HepG2 (cell line): ENCODE measurements around the gene AP3B2. TPM values are rescaled to one million over a fixed set of nuclear protein-coding genes. Genes with fewer than 3 reads are reported as not detected.

Experiments used
- ATAC-seq: fragments of 200-7000 bp; cut with Tn5 transposase; 3 replicates; pipeline ENCODE4 v1.9.1; 2020; ENCODE audit warnings: mild to moderate bottlenecking, moderate library complexity
- BruUV-seq: library from RNA; stranded (reverse); fragments of 400-500 nt; replicated peaks from 2 replicates; lab custom pipeline; 2021; lab: Mats Ljungman, UMichigan
- CTCF ChIA-PET: fragments of 300-600 bp; formaldehyde crosslinking; extraction: SDS; loops from one replicate; lab custom pipeline; 2021; ENCODE audit warnings: low total read pairs, inconsistent platforms, low intra/inter-chr PET ratio; lab: Yijun Ruan, JAX
- POLR2A ChIA-PET: fragments of 350-600 bp; sonication (Branson Sonifier 250); formaldehyde crosslinking; loops from one replicate; lab custom pipeline; 2020; ENCODE audit warnings: antibody characterized with exemption, inconsistent platforms; lab: Yijun Ruan, JAX
- DNase-seq: peaks from one replicate; pipeline ENCODE4 v3.0.0-alpha.2; 2015; ENCODE audit warnings: low spot score
- FAIRE-seq: peaks from 3 replicates; lab custom pipeline; 2011; peaks lifted over from hg19 to GRCh38; lab: Jason Lieb, UNC
- H2AFZ ChIP-seq: one replicate; pipeline ENCODE4 v1.6.1; 2011; ENCODE audit warnings: low read length, inconsistent platforms
- H3K27ac ChIP-seq: fragments of 300-600 bp; 3 replicates; pipeline ENCODE4 v1.8.0; 2011; ENCODE audit warnings: mixed run types, mild to moderate bottlenecking, mixed read lengths, low read length, inconsistent platforms; ENCODE audit not compliant: insufficient read depth; ENCODE audit errors: extremely low read length
- H3K27me3 ChIP-seq, 2 experiments: fragments of 200-600 bp in 1 of 2; 2 replicates in 1 of 2; 3 replicates in 1 of 2; pipeline versions ENCODE4 v1.6.0 to v1.8.0; 2011; ENCODE audit warnings: low read length in 2 of 2, mild to moderate bottlenecking in 2 of 2, moderate library complexity in 2 of 2, inconsistent platforms in 1 of 2; ENCODE audit not compliant: insufficient read depth in 2 of 2, control insufficient read depth in 1 of 2
- H3K36me3 ChIP-seq, 2 experiments: fragments of 200-600 bp in 1 of 2; replicated peaks in 1 of 2; 2 replicates in 1 of 2; 3 replicates in 1 of 2; pipeline versions ENCODE4 v1.5.1 to v1.8.0; 2011; ENCODE audit warnings: low read length in 2 of 2, inconsistent platforms in 1 of 2; ENCODE audit not compliant: insufficient read depth in 2 of 2, control insufficient read depth in 1 of 2
- H3K4me1 ChIP-seq: 2 replicates; pipeline ENCODE4 v1.5.1; 2012; ENCODE audit warnings: low read length, inconsistent platforms; ENCODE audit not compliant: insufficient read depth
- H3K4me2 ChIP-seq: 2 replicates; pipeline ENCODE4 v1.6.0; 2011; ENCODE audit warnings: low read depth, low read length, inconsistent platforms
- H3K4me3 ChIP-seq, 3 experiments: fragments of 200-600 bp in 1 of 3; sonication (generic), shearing (Covaris generic) in 1 of 3; replicated peaks in 1 of 3; 2 replicates each; pipeline ENCODE4 v1.5.1; 2011 to 2016; ENCODE audit warnings: low read length in 3 of 3, inconsistent platforms in 2 of 3, low read depth in 2 of 3, mild to moderate bottlenecking in 2 of 3, control low read depth in 1 of 3, mixed read lengths in 1 of 3; ENCODE audit not compliant: insufficient read depth in 1 of 3
- H3K79me2 ChIP-seq: one replicate; pipeline ENCODE4 v1.6.1; 2011; ENCODE audit warnings: low read length, inconsistent platforms; ENCODE audit not compliant: insufficient read depth
- H3K9ac ChIP-seq: 2 replicates; pipeline ENCODE4 v1.6.0; 2011; ENCODE audit warnings: mild to moderate bottlenecking, low read depth, low read length, inconsistent platforms; ENCODE audit not compliant: insufficient read depth
- H3K9me3 ChIP-seq: 2 replicates; pipeline ENCODE4 v1.5.1; 2012; ENCODE audit warnings: mild to moderate bottlenecking, low read length
- H4K20me1 ChIP-seq: 2 replicates; pipeline ENCODE4 v1.6.0; 2011; ENCODE audit warnings: inconsistent platforms, mild to moderate bottlenecking, low read length, moderate library complexity; ENCODE audit not compliant: insufficient read depth
- CREBL2 ChIP-seq: sonication (generic); formaldehyde crosslinking; IDR thresholded peaks from 2 replicates; pipeline ENCODE4 v1.8.1; 2023; ENCODE audit warnings: missing genetic modification reagents, mild to moderate bottlenecking, borderline replicate concordance
- DR1 ChIP-seq: sonication (generic); formaldehyde crosslinking; IDR thresholded peaks from 2 replicates; pipeline ENCODE4 v1.8.0; 2021; ENCODE audit warnings: mild to moderate bottlenecking, missing genetic modification reagents, inconsistent platforms
- E2F1 ChIP-seq: sonication (generic); formaldehyde crosslinking; IDR thresholded peaks from 2 replicates; pipeline ENCODE4 v1.5.0; 2020; ENCODE audit warnings: missing genetic modification reagents
- KLF16 ChIP-seq, 2 experiments: sonication (generic) in 1 of 2; formaldehyde crosslinking in 1 of 2; IDR thresholded peaks; 2 replicates each; pipeline versions ENCODE4 v1.6.1 to v1.8.0; 2016 to 2023; ENCODE audit warnings: missing genetic modification reagents in 2 of 2, missing compliant biosample characterization in 1 of 2
- RAD51 ChIP-seq: fragments of 450-650 bp; IDR thresholded peaks from 2 replicates; pipeline ENCODE4 v1.6.1; 2016; ENCODE audit warnings: borderline replicate concordance
- RFX3 ChIP-seq: IDR thresholded peaks from 2 replicates; pipeline ENCODE4 v1.6.1; 2016; ENCODE audit warnings: missing biosample characterization, missing genetic modification reagents
- RFX5 ChIP-seq: IDR thresholded peaks from 2 replicates; pipeline ENCODE4 v1.6.1; 2011; ENCODE audit warnings: low read depth, low read length, improper control_type of control experiment
- SP4 ChIP-seq: sonication (generic); formaldehyde crosslinking; IDR thresholded peaks from 2 replicates; pipeline ENCODE4 v1.8.1; 2023; ENCODE audit warnings: mild to moderate bottlenecking, missing genetic modification reagents
- YEATS2 ChIP-seq: sonication (generic); formaldehyde crosslinking; IDR thresholded peaks from 2 replicates; pipeline ENCODE4 v1.4.0; 2020; ENCODE audit warnings: missing genetic modification reagents, borderline replicate concordance
- ZBTB14 ChIP-seq: sonication (generic); formaldehyde crosslinking; IDR thresholded peaks from 2 replicates; pipeline ENCODE4 v1.4.0; 2020; ENCODE audit warnings: missing genetic modification reagents
- ZBTB37 ChIP-seq: sonication (generic); formaldehyde crosslinking; IDR thresholded peaks from 2 replicates; pipeline ENCODE4 v1.4.0; 2020; ENCODE audit warnings: mild to moderate bottlenecking, missing genetic modification reagents
- ZNF496 ChIP-seq: sonication (generic); formaldehyde crosslinking; IDR thresholded peaks from 2 replicates; pipeline ENCODE4 v1.8.1; 2023; ENCODE audit warnings: mild to moderate bottlenecking, moderate library complexity, missing genetic modification reagents; ENCODE audit not compliant: insufficient replicate concordance
- ZSCAN12 ChIP-seq: sonication (generic); formaldehyde crosslinking; IDR thresholded peaks from 2 replicates; pipeline ENCODE4 v1.9.0; 2021; ENCODE audit warnings: mild to moderate bottlenecking, missing genetic modification reagents
- WGBS: methylation state at CpG from one replicate; pipeline ENCODE4 v1.1.6; 2017; ENCODE audit warnings: low lambda C conversion rate; 5-methylcytosine and 5-hydroxymethylcytosine counted together
- in situ Hi-C: cut with HindIII; loops from 2 replicates; pipeline ENCODE4 v1.10.0; 2017; ENCODE audit warnings: low pct_unique_long_range_greater_than_20kb; ENCODE audit not compliant: extremely low pct_ligation_motif_present
- intact Hi-C: fragments of 100-400 bp; cut with micrococcal nuclease; formaldehyde crosslinking; loops from one replicate; pipeline ENCODE4 v1.10.0; 2022; ENCODE audit not compliant: unreplicated experiment
- polyA plus RNA-seq, 8 experiments: library from polyadenylated mRNA; depleted of rRNA in 3 of 8; stranded (reverse) in 7 of 8; unstranded in 1 of 8; fragments of >200 nt; fragmentation: Illumina TruSeq in 4 of 8; extraction: Trizol in 4 of 8; gene quantifications; 2 replicates each; pipeline versions ENCODE4 v1.2.1 to v1.2.3, GENCODE V29; 2011 to 2016; ENCODE audit warnings: low read depth in 4 of 8, missing spikeins in 1 of 8, mixed read lengths in 1 of 8; ENCODE audit not compliant: insufficient read depth in 1 of 8
- total RNA-seq, 5 experiments: library from RNA; depleted of rRNA; stranded (reverse); fragments of >200 nt; fragmentation: Illumina TruSeq; extraction: Trizol; gene quantifications; 2 replicates each; pipeline ENCODE4 v1.2.3, GENCODE V29; 2016; ENCODE audit warnings: low read depth in 1 of 5
- TF ChIP-seq, protein P1 (sequence below): sonication (generic); formaldehyde crosslinking; IDR thresholded peaks from 2 replicates; pipeline ENCODE4 v1.5.1; 2020; ENCODE audit warnings: mild to moderate bottlenecking, missing genetic modification reagents, borderline replicate concordance

Gene AP3B2
- total and polyA plus RNA-seq, 2 of the 13 experiments (the other 11 are each of a cell fraction or from before 2014, with no cell fraction given), result not detected

DNA sequence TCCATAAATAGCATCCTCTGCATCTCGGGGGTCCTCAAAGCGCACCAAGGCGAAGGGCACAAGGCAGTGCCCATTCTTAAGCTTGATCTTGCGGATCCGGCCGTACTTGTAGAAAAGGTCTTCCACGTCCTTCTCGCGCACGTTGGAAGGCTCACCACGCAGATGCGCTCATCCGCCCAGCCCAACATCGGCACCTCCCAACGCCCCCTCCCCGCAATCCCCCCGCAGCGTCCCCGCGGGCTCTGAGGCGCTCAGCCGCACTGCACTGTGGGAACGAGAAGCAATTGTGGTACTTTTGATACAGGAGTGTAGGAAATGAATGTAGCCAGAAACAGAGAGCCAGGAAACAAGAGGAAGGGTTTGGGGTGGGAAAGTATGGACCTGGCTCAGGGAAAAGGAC is 17.5 kb downstream of the AP3B2 start (continued):
- TF ChIP-seq, protein P1, sequence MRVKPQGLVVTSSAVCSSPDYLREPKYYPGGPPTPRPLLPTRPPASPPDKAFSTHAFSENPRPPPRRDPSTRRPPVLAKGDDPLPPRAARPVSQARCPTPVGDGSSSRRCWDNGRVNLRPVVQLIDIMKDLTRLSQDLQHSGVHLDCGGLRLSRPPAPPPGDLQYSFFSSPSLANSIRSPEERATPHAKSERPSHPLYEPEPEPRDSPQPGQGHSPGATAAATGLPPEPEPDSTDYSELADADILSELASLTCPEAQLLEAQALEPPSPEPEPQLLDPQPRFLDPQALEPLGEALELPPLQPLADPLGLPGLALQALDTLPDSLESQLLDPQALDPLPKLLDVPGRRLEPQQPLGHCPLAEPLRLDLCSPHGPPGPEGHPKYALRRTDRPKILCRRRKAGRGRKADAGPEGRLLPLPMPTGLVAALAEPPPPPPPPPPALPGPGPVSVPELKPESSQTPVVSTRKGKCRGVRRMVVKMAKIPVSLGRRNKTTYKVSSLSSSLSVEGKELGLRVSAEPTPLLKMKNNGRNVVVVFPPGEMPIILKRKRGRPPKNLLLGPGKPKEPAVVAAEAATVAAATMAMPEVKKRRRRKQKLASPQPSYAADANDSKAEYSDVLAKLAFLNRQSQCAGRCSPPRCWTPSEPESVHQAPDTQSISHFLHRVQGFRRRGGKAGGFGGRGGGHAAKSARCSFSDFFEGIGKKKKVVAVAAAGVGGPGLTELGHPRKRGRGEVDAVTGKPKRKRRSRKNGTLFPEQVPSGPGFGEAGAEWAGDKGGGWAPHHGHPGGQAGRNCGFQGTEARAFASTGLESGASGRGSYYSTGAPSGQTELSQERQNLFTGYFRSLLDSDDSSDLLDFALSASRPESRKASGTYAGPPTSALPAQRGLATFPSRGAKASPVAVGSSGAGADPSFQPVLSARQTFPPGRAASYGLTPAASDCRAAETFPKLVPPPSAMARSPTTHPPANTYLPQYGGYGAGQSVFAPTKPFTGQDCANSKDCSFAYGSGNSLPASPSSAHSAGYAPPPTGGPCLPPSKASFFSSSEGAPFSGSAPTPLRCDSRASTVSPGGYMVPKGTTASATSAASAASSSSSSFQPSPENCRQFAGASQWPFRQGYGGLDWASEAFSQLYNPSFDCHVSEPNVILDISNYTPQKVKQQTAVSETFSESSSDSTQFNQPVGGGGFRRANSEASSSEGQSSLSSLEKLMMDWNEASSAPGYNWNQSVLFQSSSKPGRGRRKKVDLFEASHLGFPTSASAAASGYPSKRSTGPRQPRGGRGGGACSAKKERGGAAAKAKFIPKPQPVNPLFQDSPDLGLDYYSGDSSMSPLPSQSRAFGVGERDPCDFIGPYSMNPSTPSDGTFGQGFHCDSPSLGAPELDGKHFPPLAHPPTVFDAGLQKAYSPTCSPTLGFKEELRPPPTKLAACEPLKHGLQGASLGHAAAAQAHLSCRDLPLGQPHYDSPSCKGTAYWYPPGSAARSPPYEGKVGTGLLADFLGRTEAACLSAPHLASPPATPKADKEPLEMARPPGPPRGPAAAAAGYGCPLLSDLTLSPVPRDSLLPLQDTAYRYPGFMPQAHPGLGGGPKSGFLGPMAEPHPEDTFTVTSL, result no peak

GRCh38 chr15:82689147-82689546 is 20.5 kb downstream of the AP3B2 start:
- FAIRE-seq, result no peak
- ATAC-seq, result no peak
- no TSS peak for BruUV-seq
- intact Hi-C loops (no loop called here), in situ Hi-C loops (no loop called here)
- Histone ChIP-seq H3K79me2 (no peaks in the 10 kb centered on the region), H3K4me1 (no peaks in the 10 kb centered on the region), H3K9ac (no peak overlapping the region), H3K27me3 (peaks cover 0 to 8% of the 10 kb centered on the region in 2 experiments; a peak in 1 of 5 replicates), H3K36me3 (no peaks in the 10 kb centered on the region), H3K4me2 (no peak overlapping the region), H4K20me1 (no peaks in the 10 kb centered on the region), H3K27ac (no peak overlapping the region), H3K4me3 (no peak overlapping the region), H2AFZ (no peak overlapping the region), H3K9me3 (no peaks in the 10 kb centered on the region)
- no peak for DNase-seq
- POLR2A ChIA-PET, result no interaction called here
- CTCF ChIA-PET, result no interaction called here
- WGBS, result 66% methylated on average over 7 of the region's 8 CpGs
- TF ChIP-seq ZNF496 (CRISPR knock-in tag) (no peak), ZSCAN12 (CRISPR knock-in tag) (no peak), SP4 (CRISPR knock-in tag) (no peak), RFX3 (no peak), RAD51 (no peak), YEATS2 (CRISPR knock-in tag) (no peak), RFX5 (no peak), CREBL2 (no peak), ZBTB37 (CRISPR knock-in tag) (no peak), KLF16 (CRISPR knock-in tag; IDR thresholded peaks at IDR 0.05) (no peak), E2F1 (no peak), ZBTB14 (CRISPR knock-in tag) (no peak), DR1 (CRISPR knock-in tag) (no peak)
